ENCODE data around the gene CNNM2. TPM values are rescaled to one million over a fixed set of nuclear protein-coding genes. Genes with fewer than 3 reads are reported as not detected.
A peak's percentile ranks its signal among the peaks of the same experiment; 100 is the strongest.
"Not testable (repeated sequence)": the region's sequence is repeated elsewhere in the genome, so short reads cannot be mapped to it uniquely, and the experiment has no call there.

Gene CNNM2
- total RNA-seq, 6 experiments from 2014 or later, result 7.7 to 9.1 (median 8.1) TPM

DNA sequence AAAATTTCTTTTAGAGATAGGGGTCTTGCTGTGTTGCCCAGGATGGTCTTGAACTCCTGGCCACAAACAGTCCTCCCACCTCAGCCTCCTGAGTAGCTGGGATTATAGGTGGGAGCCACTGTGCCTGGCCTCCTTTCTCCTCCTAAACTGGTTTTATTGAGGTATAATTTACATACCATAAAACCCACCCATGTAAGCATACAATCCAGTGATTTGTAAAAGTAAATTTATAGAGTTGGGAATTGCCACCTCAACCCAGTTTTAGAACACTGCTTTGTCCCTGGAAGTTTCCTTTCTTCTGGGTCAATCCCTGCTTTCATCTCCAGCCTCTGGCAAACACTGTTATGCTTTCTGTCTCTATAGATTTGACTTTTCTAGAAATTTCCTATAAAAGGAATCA is 49.0 kb downstream of the CNNM2 start:
- Mint-ChIP-seq H3K36me3 (ENCODE audit: low read depth) (no peaks in the 10 kb centered on the region), H3K4me3 (no peak overlapping the region), H3K27ac (no peak overlapping the region), H3K4me1 (ENCODE audit: low read depth) (peaks cover 23% of the 10 kb centered on the region), H3K27me3 (ENCODE audit: insufficient read depth) (peaks cover under 1% of the 10 kb centered on the region; the same call in 1 of the 2 replicates), H3K9me3 (no peaks in the 10 kb centered on the region)
- no peak for DNase-seq
- TF ChIP-seq, protein P1, sequence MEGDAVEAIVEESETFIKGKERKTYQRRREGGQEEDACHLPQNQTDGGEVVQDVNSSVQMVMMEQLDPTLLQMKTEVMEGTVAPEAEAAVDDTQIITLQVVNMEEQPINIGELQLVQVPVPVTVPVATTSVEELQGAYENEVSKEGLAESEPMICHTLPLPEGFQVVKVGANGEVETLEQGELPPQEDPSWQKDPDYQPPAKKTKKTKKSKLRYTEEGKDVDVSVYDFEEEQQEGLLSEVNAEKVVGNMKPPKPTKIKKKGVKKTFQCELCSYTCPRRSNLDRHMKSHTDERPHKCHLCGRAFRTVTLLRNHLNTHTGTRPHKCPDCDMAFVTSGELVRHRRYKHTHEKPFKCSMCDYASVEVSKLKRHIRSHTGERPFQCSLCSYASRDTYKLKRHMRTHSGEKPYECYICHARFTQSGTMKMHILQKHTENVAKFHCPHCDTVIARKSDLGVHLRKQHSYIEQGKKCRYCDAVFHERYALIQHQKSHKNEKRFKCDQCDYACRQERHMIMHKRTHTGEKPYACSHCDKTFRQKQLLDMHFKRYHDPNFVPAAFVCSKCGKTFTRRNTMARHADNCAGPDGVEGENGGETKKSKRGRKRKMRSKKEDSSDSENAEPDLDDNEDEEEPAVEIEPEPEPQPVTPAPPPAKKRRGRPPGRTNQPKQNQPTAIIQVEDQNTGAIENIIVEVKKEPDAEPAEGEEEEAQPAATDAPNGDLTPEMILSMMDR (IDR thresholded peaks at IDR 0.05), result no peak

GRCh38 chr10:102970562-102971340 is 52.7 kb downstream of the CNNM2 start:
- no peak overlapping the region for H3K4me3 Mint-ChIP-seq
- H3K27me3 Mint-ChIP-seq (ENCODE audit: insufficient read depth), result peaks cover 2% of the 10 kb centered on the region; the same call in 1 of the 2 replicates
- H3K4me1 Mint-ChIP-seq (ENCODE audit: low read depth), result peaks cover 18% of the 10 kb centered on the region
- peak; percentile 20 for DNase-seq
- no peaks in the 10 kb centered on the region for H3K9me3 Mint-ChIP-seq
- H3K27ac Mint-ChIP-seq, result no peak overlapping the region
- TF ChIP-seq, protein P1 (IDR thresholded peaks at IDR 0.05), result no peak
- H3K36me3 Mint-ChIP-seq (ENCODE audit: low read depth), result no peaks in the 10 kb centered on the region

GRCh38 chr10:102975483-102976379 is 57.6 kb downstream of the CNNM2 start:
- peaks cover 2% of the 10 kb centered on the region; the same call in 1 of the 2 replicates for H3K27me3 Mint-ChIP-seq (ENCODE audit: insufficient read depth)
- no peaks in the 10 kb centered on the region for H3K9me3 Mint-ChIP-seq
- peak overlapping the region; percentile 32; the same call in 1 of the 2 replicates for H3K27ac Mint-ChIP-seq
- TF ChIP-seq, protein P1 (IDR thresholded peaks at IDR 0.05), result no peak
- no peaks in the 10 kb centered on the region for H3K36me3 Mint-ChIP-seq (ENCODE audit: low read depth)
- peak overlapping the region; percentile 65 for H3K4me3 Mint-ChIP-seq
- no peak for DNase-seq
- H3K4me1 Mint-ChIP-seq (ENCODE audit: low read depth), result peaks cover 23% of the 10 kb centered on the region

DNA sequence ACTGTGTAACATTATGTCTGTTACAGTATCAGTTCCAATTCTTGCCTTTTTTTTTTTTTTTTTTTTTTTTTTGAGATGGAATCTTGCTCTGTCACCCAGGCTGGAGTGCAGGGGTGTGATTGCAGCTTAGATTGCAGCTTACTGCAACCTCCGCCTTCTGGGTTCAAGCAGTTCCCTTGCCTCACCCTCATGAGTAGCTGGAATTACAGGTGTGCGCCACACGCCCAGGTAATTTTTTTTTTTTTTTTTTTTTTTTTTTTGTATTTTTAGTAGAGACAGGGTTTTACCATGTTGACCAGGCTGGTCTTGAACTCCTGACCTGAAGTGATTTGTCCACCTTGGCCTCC is 58.3 kb downstream of the CNNM2 start:
- DNase-seq; H3K27ac Mint-ChIP-seq; H3K4me3 Mint-ChIP-seq; H3K9me3 Mint-ChIP-seq; H3K27me3 Mint-ChIP-seq (ENCODE audit: insufficient read depth); H3K36me3 Mint-ChIP-seq (ENCODE audit: low read depth): not testable (repeated sequence)
- H3K4me1 Mint-ChIP-seq (ENCODE audit: low read depth), result peaks cover 23% of the 10 kb centered on the region

GRCh38 chr10:102982296-102982695 is 64.2 kb downstream of the CNNM2 start:
- Mint-ChIP-seq H3K36me3 (ENCODE audit: low read depth) (no peaks in the 10 kb centered on the region), H3K4me1 (ENCODE audit: low read depth) (peaks cover 18% of the 10 kb centered on the region), H3K27ac (no peak overlapping the region), H3K9me3 (no peaks in the 10 kb centered on the region), H3K4me3 (no peak overlapping the region), H3K27me3 (ENCODE audit: insufficient read depth) (no peaks in the 10 kb centered on the region; the same call in 1 of the 2 replicates)
- TF ChIP-seq, protein P1 (IDR thresholded peaks at IDR 0.05), result no peak
- DNase-seq, result no peak
